ENCODE measurements around the gene EDIL3.

DNA sequence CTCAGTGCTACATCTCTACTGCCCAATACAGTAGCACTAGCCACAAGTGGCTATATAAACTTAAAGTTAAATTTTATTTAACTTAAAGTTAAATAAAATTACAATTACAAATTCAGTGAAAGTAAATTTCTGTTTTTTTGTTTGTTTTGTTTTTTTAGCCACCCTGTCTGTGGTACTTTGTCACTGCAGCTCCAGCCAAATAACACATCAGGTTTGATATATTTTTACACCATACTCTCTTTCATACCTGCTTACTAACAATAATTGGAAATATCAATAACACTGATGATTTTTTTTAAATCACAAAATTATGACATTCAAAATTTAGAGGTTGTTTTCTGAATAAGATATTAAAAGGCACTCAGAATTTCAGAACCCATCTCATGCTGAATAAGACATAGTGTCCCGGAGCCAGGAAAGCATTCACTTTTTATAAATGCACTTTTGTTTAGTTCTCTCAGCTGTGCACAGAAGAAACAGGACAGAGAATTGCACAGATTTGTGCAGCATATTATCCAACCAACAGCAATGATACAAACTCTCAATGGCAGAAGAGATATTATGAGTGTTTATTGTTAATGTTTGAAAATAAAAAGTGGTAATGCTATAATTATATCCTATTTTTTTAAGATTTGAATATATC lies 92.6 kb downstream of the EDIL3 start:
- no peak for TF ChIP-seq EZH2 (IDR thresholded peaks at IDR 0.05)
- TF ChIP-seq POLR2AphosphoS5 (IDR thresholded peaks at IDR 0.05; ENCODE audit: borderline replicate concordance, low read depth, low read length) = no peak
- no peak for TF ChIP-seq FOXP2 (optimal IDR thresholded peaks at IDR 0.05; ENCODE audit: control extremely low read depth, extremely low read length, insufficient read depth)
